ENCODE results near the gene DYRK1A.
A peak's percentile ranks its signal among the peaks of the same experiment; 100 is the strongest.
"Not testable (repeated sequence)": the region's sequence is repeated elsewhere in the genome, so short reads cannot be mapped to it uniquely, and the experiment has no call there.

Gene DYRK1A
- total RNA-seq, result 84.4 to 146 (median 108) reads per million in 17 experiments

- DNase-seq, result peak; percentile 99
These were observed at the start of gene DYRK1A for GRCh38 chr21:37366482-37367316. Gene DYRK1A, plus strand, starts transcription at chr21:37366773. Its CDS starts 53,602 bp downstream, at chr21:37420375.

- DNase-seq, result no peak
These were observed 47.0 kb upstream of the DYRK1A start for GRCh38 chr21:37319551-37319950.

- no peak for DNase-seq
These were observed 44.5 kb upstream of the DYRK1A start for GRCh38 chr21:37322084-37322483.

DNA sequence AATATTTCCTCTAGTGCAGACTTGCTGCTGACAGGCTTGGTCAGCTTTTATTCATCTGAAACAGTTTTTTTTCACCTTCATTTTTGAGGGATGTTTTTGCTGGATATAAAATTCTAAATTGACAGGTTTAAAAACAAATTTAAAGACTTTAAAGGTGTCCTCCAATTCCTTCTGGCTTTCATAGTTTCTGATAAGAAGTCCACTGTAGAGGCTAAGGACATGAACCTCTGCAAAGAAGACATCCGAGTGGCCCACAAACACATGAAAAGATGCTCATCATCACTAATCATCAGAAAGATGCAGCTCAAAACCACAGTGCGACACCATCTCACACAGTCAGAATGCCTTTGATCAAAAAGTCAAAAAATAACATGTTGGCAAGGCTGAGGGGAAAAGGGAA, 42.0 kb upstream of the DYRK1A start:
- DNase-seq, result no peak

GRCh38 chr21:37328147-37328546, 38.4 kb upstream of the DYRK1A start:
- not testable (repeated sequence) for DNase-seq

DNA sequence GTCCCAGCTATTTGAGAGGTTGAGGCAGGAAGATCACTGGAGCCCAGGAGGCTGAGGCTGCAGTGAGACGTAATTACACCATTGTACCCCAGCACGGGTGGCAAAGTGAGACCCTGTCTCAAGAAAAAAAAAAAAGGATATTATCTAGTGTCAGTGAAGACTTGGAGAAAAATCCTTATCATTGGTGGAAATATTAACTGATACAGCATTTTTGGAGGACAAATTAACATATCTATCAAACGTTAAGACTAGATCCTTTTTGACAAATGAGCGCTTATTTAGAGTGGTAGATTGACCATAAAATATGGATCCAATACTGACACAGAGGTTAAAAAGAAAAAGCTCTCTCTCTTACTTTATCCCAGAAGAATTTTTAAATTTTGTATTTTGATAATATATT, 35.2 kb upstream of the DYRK1A start:
- DNase-seq, result no peak

GRCh38 chr21:37335053-37335452, 31.5 kb upstream of the DYRK1A start:
- no peak for DNase-seq

DNA sequence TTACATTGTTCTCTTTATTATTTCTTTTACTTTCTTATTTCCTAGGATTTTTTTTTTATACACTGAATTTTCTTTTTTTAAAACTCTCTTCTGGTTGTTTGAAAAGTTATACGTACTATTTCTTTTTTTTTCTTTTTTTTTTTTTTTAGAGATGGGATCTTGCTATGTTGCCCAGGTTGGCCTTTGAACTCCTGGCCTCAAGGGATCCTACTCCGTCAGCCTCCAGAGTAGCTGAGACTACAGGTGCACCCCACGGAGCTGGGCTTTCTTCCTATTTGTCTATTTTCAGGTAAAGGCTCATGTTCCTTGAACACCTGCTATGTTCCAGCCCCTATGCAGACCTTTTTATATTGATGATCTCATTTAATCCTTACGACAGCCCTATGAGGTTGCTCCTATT, 29.4 kb upstream of the DYRK1A start:
- no peak for DNase-seq

- no peak for DNase-seq
These were observed 28.7 kb upstream of the DYRK1A start for GRCh38 chr21:37337831-37338230.

GRCh38 chr21:37338671-37339551, 27.7 kb upstream of the DYRK1A start:
- peak; percentile 15 to 50 (median 40) for DNase-seq

GRCh38 chr21:37339552-37339939, 27.0 kb upstream of the DYRK1A start:
- no peak for DNase-seq

DNA sequence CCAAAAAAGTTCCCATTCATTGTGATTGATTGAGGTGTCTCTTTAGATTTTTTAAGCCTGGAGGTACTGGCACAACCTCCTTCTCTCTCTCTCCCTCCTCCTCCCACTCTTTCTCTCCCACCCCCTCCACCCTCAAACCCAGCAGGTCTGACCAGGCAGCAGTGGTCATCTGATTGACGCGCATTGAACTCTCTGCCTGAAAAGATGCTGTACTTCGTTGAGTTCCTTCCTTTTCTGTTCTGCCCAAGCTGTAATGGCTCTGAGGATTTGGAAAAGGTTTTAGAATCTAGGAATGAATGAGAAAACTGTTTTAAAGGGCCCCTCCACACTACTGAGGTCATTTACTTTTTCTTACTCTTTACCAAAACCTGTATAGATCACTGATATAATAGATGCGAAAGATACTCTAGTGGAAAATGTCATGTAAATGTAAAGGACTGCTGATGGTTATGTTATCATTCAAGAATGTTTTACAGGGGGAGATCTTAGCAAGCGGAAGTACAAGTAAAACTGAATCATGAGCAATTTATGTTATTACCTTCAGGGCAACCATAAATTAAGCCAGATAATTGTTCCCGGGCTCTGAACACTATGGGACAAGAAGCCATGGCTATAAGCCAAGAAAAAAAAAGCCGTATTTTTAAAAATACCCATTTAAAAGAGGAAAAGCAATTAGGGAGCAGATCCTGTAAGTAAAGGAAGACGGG, 25.2 kb upstream of the DYRK1A start:
- no peak for DNase-seq

- DNase-seq, result no peak
These were observed 24.4 kb upstream of the DYRK1A start for GRCh38 chr21:37342046-37342632.

DNA sequence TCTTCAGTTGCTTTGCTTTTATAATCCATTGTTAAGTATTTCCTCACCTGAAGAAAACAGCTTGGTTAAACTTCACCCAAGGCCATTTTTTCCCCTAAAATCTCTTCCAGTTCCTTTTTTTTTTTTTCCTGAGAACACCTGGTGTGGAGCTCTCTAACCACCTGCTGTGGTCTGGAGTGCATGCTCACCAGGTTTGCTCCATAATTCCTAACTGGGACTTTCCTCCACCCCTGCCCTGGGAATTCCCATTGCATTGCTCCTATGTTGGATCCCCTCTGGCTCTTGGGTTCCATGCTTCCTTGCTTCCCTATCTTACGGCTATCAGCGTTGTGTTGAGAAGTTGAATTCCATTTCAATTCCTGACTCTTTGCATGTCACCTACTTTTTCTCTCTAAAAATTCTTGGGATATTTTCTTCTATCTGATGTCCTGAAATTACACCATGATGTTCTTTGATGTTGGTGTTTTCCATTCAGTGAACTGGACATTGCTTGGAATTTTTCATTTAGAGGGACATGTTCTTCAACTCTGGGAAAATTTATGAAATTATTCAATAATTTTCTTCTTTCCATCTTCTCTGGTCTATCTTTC, 19.6 kb upstream of the DYRK1A start:
- no peak for DNase-seq

- peak in 2 of 4 experiments; percentile 31 to 37 for DNase-seq
These were observed 17.9 kb upstream of the DYRK1A start for GRCh38 chr21:37348664-37349063.

DNA sequence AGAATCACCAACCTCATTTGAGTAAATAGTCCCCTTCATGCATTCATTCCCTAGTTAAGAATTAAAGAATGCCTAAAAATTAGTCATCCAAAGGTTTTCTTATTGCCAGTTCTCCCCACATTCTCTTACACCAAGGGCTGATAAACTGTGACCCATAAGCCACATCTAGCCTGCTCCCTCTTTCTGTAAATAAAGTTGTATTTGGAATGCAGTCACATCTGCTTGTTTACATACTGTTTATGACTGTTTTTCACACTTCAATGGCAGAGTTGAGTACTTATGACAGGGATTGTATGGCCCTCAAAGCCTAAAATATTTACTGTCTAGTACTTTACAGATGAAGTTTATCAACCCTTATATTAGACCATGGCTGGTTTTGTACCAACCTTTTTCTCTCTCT, 16.1 kb upstream of the DYRK1A start:
- no peak for DNase-seq

DNA sequence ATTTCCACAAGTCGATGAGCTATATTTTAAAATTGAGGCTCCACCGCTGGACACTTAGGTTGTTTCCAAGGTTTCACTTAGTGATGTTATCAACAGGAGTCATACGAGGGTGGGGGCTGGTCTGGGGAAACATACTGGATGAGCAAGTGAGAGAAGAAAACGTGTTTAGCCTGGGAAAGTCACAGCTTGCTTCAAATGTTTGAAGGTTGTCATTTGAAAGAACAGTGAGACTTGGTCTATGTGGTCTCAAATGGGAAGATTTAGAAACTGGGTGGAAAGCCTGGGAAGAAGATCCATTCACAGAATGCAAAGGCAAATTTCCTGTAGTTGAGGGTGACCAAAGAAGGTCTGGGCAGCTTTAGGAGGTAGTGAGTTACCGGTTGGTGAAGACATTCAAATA, 9.9 kb upstream of the DYRK1A start:
- DNase-seq, result no peak

GRCh38 chr21:37357691-37358090, 8.9 kb upstream of the DYRK1A start:
- no peak for DNase-seq

DNA sequence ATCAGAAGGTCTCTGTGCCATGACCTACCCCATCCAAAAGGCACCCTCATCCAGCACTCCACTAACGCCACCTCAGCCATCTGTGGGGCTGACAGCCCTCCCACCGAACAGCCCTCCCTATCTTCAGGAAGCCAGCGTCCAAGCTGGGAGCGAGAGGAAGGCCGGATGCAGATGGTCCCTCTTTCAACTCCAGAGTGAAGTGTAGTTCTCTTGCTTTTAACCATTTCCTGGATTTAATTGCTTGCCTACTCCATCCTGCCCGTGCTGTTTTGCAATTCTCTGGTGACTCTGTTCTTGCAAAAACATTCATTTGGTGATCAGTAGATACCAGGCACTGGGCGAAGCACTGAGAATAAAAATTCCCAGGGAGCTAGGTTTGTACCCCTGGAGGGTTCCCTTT, 8.2 kb upstream of the DYRK1A start:
- DNase-seq, result peak in 1 of 4 experiments; percentile 14

- DNase-seq, result no peak
These were observed 2.6 kb upstream of the DYRK1A start for GRCh38 chr21:37363936-37364335.

- DNase-seq, result peak in 3 of 4 experiments; percentile 10 to 29 (median 13)
These were observed 1.9 kb upstream of the DYRK1A start for GRCh38 chr21:37364722-37365121.
